ENCODE measurements around the gene NEK6. TPM values are rescaled to one million over a fixed set of nuclear protein-coding genes. Genes with fewer than 3 reads are reported as not detected.

Gene NEK6
- total and polyA plus RNA-seq, 2 experiments from 2014 or later: 33.5 to 44.7 TPM

DNA sequence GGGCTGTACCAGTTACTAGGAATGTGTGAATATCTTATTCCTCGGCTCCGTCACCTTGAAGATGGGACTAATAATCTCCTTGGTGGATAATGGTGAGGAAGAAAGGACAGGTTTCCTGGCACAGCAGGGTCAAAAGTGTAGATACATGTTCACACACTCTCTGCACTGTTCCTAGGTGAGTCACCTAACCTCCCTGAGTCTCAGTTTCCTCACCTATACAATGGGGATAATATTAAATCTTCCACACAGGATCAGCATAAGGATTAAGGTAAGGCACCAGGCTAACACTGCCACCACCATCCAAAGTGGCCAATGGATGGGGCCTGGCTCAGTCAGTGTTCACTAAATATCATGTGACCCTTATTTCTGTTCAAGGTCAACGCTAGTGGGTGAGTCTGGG is 90.6 kb downstream of the NEK6 start:
- Histone ChIP-seq H3K9me3 (ENCODE audit: low read depth) (no peaks in the 10 kb centered on the region), H3K4me3 (no peak overlapping the region), H3K4me2 (no peak overlapping the region), H3K79me2 (no peaks in the 10 kb centered on the region), H4K20me1 (ENCODE audit: insufficient read depth, poor library complexity, severe bottlenecking) (peaks cover 2% of the 10 kb centered on the region), H3K27me3 (no peaks in the 10 kb centered on the region), H2AFZ (no peak overlapping the region), H3K36me3 (replicated peaks; ENCODE audit: insufficient read depth, low read depth) (no peaks in the 10 kb centered on the region), H3K9me2 (replicated peaks; ENCODE audit: insufficient read depth) (no peaks in the 10 kb centered on the region), H3K4me1 (ENCODE audit: insufficient read depth) (no peaks in the 10 kb centered on the region), H3K27ac (no peak overlapping the region)
- WGBS (ENCODE audit: low lambda C conversion rate, missing lambda C conversion rate): 95% methylated on average over 3 of the region's 3 CpGs
- DNase-seq (ENCODE audit: low spot score): no peak
- TF ChIP-seq EZH2phosphoT487 (IDR thresholded peaks at IDR 0.05; ENCODE audit: low read depth, severe bottlenecking, unreplicated experiment) (no peak), EZH2 (IDR thresholded peaks at IDR 0.05; ENCODE audit: borderline replicate concordance) (no peak)
- TF ChIP-seq, protein P1, sequence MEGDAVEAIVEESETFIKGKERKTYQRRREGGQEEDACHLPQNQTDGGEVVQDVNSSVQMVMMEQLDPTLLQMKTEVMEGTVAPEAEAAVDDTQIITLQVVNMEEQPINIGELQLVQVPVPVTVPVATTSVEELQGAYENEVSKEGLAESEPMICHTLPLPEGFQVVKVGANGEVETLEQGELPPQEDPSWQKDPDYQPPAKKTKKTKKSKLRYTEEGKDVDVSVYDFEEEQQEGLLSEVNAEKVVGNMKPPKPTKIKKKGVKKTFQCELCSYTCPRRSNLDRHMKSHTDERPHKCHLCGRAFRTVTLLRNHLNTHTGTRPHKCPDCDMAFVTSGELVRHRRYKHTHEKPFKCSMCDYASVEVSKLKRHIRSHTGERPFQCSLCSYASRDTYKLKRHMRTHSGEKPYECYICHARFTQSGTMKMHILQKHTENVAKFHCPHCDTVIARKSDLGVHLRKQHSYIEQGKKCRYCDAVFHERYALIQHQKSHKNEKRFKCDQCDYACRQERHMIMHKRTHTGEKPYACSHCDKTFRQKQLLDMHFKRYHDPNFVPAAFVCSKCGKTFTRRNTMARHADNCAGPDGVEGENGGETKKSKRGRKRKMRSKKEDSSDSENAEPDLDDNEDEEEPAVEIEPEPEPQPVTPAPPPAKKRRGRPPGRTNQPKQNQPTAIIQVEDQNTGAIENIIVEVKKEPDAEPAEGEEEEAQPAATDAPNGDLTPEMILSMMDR (IDR thresholded peaks at IDR 0.05; ENCODE audit: poor library complexity): no peak

GRCh38 chr9:124348831-124349230 is 91.1 kb downstream of the NEK6 start:
- H2AFZ ChIP-seq: no peak overlapping the region
- H3K4me2 ChIP-seq: no peak overlapping the region
- WGBS (ENCODE audit: low lambda C conversion rate, missing lambda C conversion rate): 97% methylated on average over 10 of the region's 12 CpGs
- no peaks in the 10 kb centered on the region for H3K4me1 ChIP-seq (ENCODE audit: insufficient read depth)
- no peaks in the 10 kb centered on the region for H3K9me3 ChIP-seq (ENCODE audit: low read depth)
- no peak overlapping the region for H3K4me3 ChIP-seq
- peaks cover 2% of the 10 kb centered on the region for H4K20me1 ChIP-seq (ENCODE audit: insufficient read depth, poor library complexity, severe bottlenecking)
- no peaks in the 10 kb centered on the region for H3K79me2 ChIP-seq
- H3K27me3 ChIP-seq: no peaks in the 10 kb centered on the region
- no peak overlapping the region for H3K27ac ChIP-seq
- DNase-seq (ENCODE audit: low spot score): no peak
- TF ChIP-seq EZH2phosphoT487 (IDR thresholded peaks at IDR 0.05; ENCODE audit: low read depth, severe bottlenecking, unreplicated experiment): no peak
- TF ChIP-seq, protein P1 (IDR thresholded peaks at IDR 0.05; ENCODE audit: poor library complexity): no peak
- no peak for TF ChIP-seq EZH2 (IDR thresholded peaks at IDR 0.05; ENCODE audit: borderline replicate concordance)
- H3K36me3 ChIP-seq (replicated peaks; ENCODE audit: insufficient read depth, low read depth): no peaks in the 10 kb centered on the region
- H3K9me2 ChIP-seq (replicated peaks; ENCODE audit: insufficient read depth): no peaks in the 10 kb centered on the region

DNA sequence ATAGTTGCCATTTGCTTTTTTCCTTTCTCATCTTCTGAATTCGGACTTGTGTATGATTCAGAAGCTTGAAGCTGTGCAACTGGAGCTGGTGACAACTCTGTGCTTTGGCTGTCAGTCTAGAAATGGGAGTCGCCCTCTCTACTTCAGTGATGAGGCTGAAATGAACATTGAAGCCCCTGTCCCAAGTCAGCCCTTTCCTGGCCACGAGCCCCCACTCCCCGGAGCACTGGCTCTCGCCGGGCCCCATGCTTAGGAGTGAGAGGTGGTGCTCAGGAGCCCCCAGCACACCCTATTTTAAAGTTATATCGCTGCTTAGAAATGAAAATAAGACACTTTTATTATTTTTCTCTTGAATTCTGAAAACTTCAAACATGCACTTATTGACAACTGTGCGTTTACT is 91.5 kb downstream of the NEK6 start:
- no peaks in the 10 kb centered on the region for H3K4me1 ChIP-seq (ENCODE audit: insufficient read depth)
- H3K79me2 ChIP-seq: no peaks in the 10 kb centered on the region
- no peak overlapping the region for H3K4me3 ChIP-seq
- no peaks in the 10 kb centered on the region for H3K36me3 ChIP-seq (replicated peaks; ENCODE audit: insufficient read depth, low read depth)
- no peak overlapping the region for H3K4me2 ChIP-seq
- no peaks in the 10 kb centered on the region for H3K9me2 ChIP-seq (replicated peaks; ENCODE audit: insufficient read depth)
- H4K20me1 ChIP-seq (ENCODE audit: insufficient read depth, poor library complexity, severe bottlenecking): peaks cover 2% of the 10 kb centered on the region
- no peak for DNase-seq (ENCODE audit: low spot score)
- 96% methylated on average over 8 of the region's 8 CpGs for WGBS (ENCODE audit: low lambda C conversion rate, missing lambda C conversion rate)
- TF ChIP-seq EZH2phosphoT487 (IDR thresholded peaks at IDR 0.05; ENCODE audit: low read depth, severe bottlenecking, unreplicated experiment) (no peak), EZH2 (IDR thresholded peaks at IDR 0.05; ENCODE audit: borderline replicate concordance) (no peak)
- TF ChIP-seq, protein P1 (IDR thresholded peaks at IDR 0.05; ENCODE audit: poor library complexity): no peak
- H2AFZ ChIP-seq: no peak overlapping the region
- H3K27ac ChIP-seq: no peak overlapping the region
- H3K27me3 ChIP-seq: no peaks in the 10 kb centered on the region
- no peaks in the 10 kb centered on the region for H3K9me3 ChIP-seq (ENCODE audit: low read depth)

All from hepatocyte (in vitro differentiated cells).